Measurements from ENCODE around the gene KDF1. TPM values are rescaled to one million over a fixed set of nuclear protein-coding genes. Genes with fewer than 3 reads are reported as not detected.
"Not testable (repeated sequence)": the region's sequence is repeated elsewhere in the genome, so short reads cannot be mapped to it uniquely, and the experiment has no call there.

KDF1 gene
- total and polyA plus RNA-seq, 4 donors: 0.24 to 0.26 TPM; not detected in 2

DNA sequence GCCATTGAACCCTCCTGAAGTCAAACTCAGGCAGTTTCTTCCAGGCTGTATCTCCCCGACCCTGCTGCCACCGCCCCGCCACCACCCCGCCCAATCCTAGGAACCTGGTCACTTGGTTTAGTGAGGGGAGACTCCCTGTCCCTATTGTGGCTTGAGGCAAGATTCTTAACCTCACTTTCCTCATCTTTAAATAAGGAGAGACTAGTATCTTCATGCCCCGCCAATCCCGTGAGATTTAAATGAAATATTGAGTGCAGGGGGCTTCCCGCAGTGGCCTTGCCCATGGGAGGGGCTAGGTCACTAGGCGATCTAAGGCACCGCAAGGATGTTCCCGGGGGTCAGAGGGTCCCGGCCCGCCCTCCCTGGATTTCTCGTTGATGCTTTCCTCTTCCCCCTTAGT is 998 bp downstream of the KDF1 start:
- Histone ChIP-seq H3K36me3 (ENCODE audit: control insufficient read depth, insufficient read depth, low read length) (no peaks in the 10 kb centered on the region), H3K27ac (ENCODE audit: low read depth, low read length) (no peak overlapping the region), H3K4me1 (ENCODE audit: control insufficient read depth, insufficient read depth, low read length) (peaks cover 8% of the 10 kb centered on the region), H3K4me3 (ENCODE audit: low read depth, low read length) (no peak overlapping the region), H3K9me3 (ENCODE audit: control insufficient read depth, insufficient read depth, low read length) (no peaks in the 10 kb centered on the region), H3K27me3 (ENCODE audit: control insufficient read depth, insufficient read depth, low read length) (peaks cover 56% of the 10 kb centered on the region)
- 4% methylated on average over 7 of the region's 13 CpGs for WGBS (ENCODE audit: insufficient coverage)
- no peak for DNase-seq (ENCODE audit: low read depth in 4 of 6, low spot score in 6 of 6)

DNA sequence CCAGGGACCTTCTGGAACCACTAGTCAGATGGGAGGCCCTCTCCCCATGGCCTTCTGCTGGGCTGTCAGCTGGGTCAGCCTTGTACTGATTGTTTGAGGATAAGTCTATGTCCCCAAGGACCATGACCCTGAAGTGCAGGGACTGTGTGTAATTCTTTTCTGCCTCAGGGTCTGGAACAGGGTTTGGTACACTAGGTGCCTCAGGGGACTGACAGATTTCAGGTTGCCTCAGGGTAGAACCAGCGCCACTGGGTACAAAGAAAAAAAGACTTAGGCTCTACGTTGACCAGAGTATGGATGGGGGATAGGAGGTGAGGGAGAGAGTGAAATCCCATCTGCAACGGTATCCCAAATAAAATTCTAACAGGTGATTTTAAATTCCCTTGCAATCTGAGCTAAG is 3.0 kb downstream of the KDF1 start:
- Histone ChIP-seq H3K27ac (ENCODE audit: low read depth, low read length) (no peak overlapping the region), H3K4me1 (ENCODE audit: control insufficient read depth, insufficient read depth, low read length) (peaks cover 8% of the 10 kb centered on the region), H3K36me3 (ENCODE audit: control insufficient read depth, insufficient read depth, low read length) (no peaks in the 10 kb centered on the region), H3K4me3 (ENCODE audit: low read depth, low read length) (no peak overlapping the region), H3K9me3 (ENCODE audit: control insufficient read depth, insufficient read depth, low read length) (no peaks in the 10 kb centered on the region), H3K27me3 (ENCODE audit: control insufficient read depth, insufficient read depth, low read length) (peaks cover 51% of the 10 kb centered on the region)
- 100% methylated on average over 1 of the region's 3 CpGs for WGBS (ENCODE audit: insufficient coverage)
- no peak for DNase-seq (ENCODE audit: low read depth in 4 of 6, low spot score in 6 of 6)

DNA sequence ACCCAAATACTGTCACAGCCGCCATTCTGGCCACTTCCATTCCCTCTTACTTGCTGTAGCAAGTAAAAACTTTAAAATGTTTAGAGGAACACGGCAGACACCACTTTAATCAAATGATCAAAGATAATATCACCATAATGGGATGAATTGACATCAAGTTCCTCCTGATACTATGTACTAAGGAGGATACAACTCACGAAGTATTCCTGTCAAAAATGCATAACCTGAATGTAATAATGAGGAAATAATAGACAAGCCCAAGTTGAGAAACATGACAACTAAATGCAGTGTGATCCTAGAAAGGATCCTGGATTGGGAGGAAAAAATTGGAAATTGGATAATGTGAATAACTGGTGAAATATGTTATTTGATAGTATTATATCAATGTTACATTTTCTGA is 3.9 kb downstream of the KDF1 start:
- H3K27me3 ChIP-seq (ENCODE audit: control insufficient read depth, insufficient read depth, low read length): peaks cover 43% of the 10 kb centered on the region
- DNase-seq (ENCODE audit: low read depth in 4 of 6, low spot score in 6 of 6): no peak
- no peak overlapping the region for H3K4me3 ChIP-seq (ENCODE audit: low read depth, low read length)
- no CpG with 5 or more reads among the region's 3 CpGs for WGBS (ENCODE audit: insufficient coverage)
- no peaks in the 10 kb centered on the region for H3K9me3 ChIP-seq (ENCODE audit: control insufficient read depth, insufficient read depth, low read length)
- H3K4me1 ChIP-seq (ENCODE audit: control insufficient read depth, insufficient read depth, low read length): peaks cover 8% of the 10 kb centered on the region
- peaks cover 5% of the 10 kb centered on the region for H3K36me3 ChIP-seq (ENCODE audit: control insufficient read depth, insufficient read depth, low read length)
- H3K27ac ChIP-seq (ENCODE audit: low read depth, low read length): no peak overlapping the region

GRCh38 chr1:26953374-26953773 is 6.9 kb downstream of the KDF1 start:
- no peaks in the 10 kb centered on the region for H3K4me1 ChIP-seq (ENCODE audit: control insufficient read depth, insufficient read depth, low read length)
- no peak for DNase-seq (ENCODE audit: low read depth in 4 of 6, low spot score in 6 of 6)
- H3K4me3 ChIP-seq (ENCODE audit: low read depth, low read length): no peak overlapping the region
- peaks cover 16% of the 10 kb centered on the region for H3K27me3 ChIP-seq (ENCODE audit: control insufficient read depth, insufficient read depth, low read length)
- no peak overlapping the region for H3K27ac ChIP-seq (ENCODE audit: low read depth, low read length)
- 93% methylated on average over 5 of the region's 5 CpGs for WGBS (ENCODE audit: insufficient coverage)
- H3K36me3 ChIP-seq (ENCODE audit: control insufficient read depth, insufficient read depth, low read length): peaks cover 9% of the 10 kb centered on the region
- H3K9me3 ChIP-seq (ENCODE audit: control insufficient read depth, insufficient read depth, low read length): no peaks in the 10 kb centered on the region

DNA sequence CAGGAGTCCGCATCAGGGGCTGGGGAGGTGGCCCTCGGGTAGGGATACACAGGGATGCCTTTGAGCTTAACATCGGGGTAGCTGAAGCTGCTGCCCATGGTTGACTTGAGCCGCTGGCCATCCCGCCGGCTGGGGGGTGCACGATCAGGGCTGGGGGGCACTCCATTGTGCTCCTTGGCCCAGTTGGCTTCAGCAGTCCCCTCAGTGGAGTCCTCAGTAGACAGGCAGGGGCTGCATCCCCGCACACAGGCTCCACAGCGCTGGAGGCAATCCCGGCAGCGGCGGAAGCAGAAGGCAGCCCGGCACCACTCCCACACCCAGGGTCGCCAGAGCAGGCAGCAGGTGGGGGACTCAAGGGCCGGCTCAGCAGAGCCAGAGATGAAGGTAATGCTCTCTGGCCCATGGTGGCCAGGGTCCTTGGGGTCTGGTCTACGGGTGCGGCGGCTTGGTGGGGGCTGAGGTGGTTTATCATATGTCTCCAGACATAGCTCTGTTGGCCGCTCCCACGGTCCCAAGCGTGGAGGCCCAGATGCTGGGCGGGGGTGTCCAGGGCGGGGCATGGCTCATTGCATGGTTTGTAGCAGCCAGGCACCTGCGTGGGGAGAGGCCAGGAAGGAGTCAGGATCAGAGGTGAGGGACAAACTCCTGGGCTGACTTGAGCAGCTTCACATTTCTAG is 8.3 kb downstream of the KDF1 start:
- no peak for DNase-seq (ENCODE audit: low read depth in 4 of 6, low spot score in 6 of 6)
- H3K4me1 ChIP-seq (ENCODE audit: control insufficient read depth, insufficient read depth, low read length): no peaks in the 10 kb centered on the region
- H3K27me3 ChIP-seq (ENCODE audit: control insufficient read depth, insufficient read depth, low read length): peaks cover 7% of the 10 kb centered on the region
- no peaks in the 10 kb centered on the region for H3K9me3 ChIP-seq (ENCODE audit: control insufficient read depth, insufficient read depth, low read length)
- H3K36me3 ChIP-seq (ENCODE audit: control insufficient read depth, insufficient read depth, low read length): peaks cover 13% of the 10 kb centered on the region
- no peak overlapping the region for H3K4me3 ChIP-seq (ENCODE audit: low read depth, low read length)
- WGBS (ENCODE audit: insufficient coverage): 89% methylated on average over 23 of the region's 24 CpGs
- H3K27ac ChIP-seq (ENCODE audit: low read depth, low read length): no peak overlapping the region

DNA sequence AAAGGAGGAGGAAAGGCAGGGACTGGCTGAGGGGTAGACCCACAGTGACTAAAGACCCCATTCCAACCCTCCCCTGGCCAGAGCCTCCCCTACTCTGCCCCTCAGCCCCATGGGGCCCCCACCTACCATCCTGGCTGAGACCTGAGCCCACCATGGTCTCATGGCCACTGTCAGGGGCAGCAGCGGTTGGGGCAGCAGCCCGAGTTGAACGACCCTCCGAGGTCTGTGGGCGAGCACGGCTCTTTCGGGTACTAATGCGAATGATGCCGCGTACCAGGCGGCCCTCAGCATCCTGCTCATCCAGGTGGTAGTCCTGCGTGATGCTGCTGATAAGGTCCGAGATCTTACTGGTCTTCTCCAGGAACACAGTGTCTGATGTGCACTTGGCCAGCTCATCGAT is 9.1 kb downstream of the KDF1 start:
- H3K4me3 ChIP-seq (ENCODE audit: low read depth, low read length): no peak overlapping the region
- DNase-seq (ENCODE audit: low read depth in 4 of 6, low spot score in 6 of 6): no peak
- no peaks in the 10 kb centered on the region for H3K9me3 ChIP-seq (ENCODE audit: control insufficient read depth, insufficient read depth, low read length)
- H3K4me1 ChIP-seq (ENCODE audit: control insufficient read depth, insufficient read depth, low read length): no peaks in the 10 kb centered on the region
- H3K27ac ChIP-seq (ENCODE audit: low read depth, low read length): no peak overlapping the region
- H3K36me3 ChIP-seq (ENCODE audit: control insufficient read depth, insufficient read depth, low read length): peaks cover 20% of the 10 kb centered on the region
- peaks cover 2% of the 10 kb centered on the region for H3K27me3 ChIP-seq (ENCODE audit: control insufficient read depth, insufficient read depth, low read length)
- WGBS (ENCODE audit: insufficient coverage): 95% methylated on average over 14 of the region's 14 CpGs

DNA sequence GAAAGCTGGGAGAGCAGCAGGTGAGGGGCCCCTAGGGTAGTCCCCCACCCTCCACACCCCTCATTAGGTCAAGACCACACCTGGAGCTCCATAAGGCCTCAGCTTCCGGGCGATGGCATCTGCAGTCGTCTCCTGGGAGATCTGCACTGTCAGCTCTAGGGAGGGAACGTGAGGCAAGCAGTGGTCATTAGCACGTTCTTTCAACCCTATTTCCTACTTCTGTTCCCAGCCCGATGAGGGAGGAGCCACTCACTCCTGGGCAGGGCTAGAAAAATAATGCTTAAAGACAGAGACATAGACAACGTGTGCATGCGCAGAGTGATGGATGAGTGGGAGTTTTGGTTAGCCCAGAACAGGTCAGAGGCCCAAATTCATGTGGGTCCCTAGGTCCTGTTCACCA is 9.7 kb downstream of the KDF1 start:
- Histone ChIP-seq H3K9me3 (ENCODE audit: control insufficient read depth, insufficient read depth, low read length) (no peaks in the 10 kb centered on the region), H3K27ac (ENCODE audit: low read depth, low read length) (no peak overlapping the region), H3K27me3 (ENCODE audit: control insufficient read depth, insufficient read depth, low read length) (no peaks in the 10 kb centered on the region), H3K4me3 (ENCODE audit: low read depth, low read length) (no peak overlapping the region), H3K36me3 (ENCODE audit: control insufficient read depth, insufficient read depth, low read length) (peaks cover 26% of the 10 kb centered on the region), H3K4me1 (ENCODE audit: control insufficient read depth, insufficient read depth, low read length) (no peaks in the 10 kb centered on the region)
- 75% methylated on average over 5 of the region's 8 CpGs for WGBS (ENCODE audit: insufficient coverage)
- no peak for DNase-seq (ENCODE audit: low read depth in 4 of 6, low spot score in 6 of 6)

DNA sequence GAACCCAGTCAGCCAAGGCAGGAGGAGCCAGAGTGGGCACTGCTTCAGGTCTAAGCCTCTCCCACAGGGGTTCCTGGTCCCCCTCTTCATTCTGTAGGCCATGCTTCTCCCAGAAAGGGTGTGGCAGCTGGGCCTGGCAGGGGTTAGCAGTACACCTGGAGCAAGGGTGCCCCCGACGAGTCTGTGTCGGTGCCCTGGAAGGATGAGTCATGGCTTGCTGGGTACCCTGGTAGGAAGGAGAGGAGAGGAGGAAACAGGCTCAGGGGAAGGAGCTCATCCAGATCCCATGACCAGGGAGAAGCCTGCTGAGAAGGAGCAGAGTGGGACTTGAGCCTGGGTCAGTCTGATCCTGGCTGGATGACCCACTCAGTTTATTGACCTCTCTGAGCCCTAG is 10.3 kb downstream of the KDF1 start:
- no peaks in the 10 kb centered on the region for H3K9me3 ChIP-seq (ENCODE audit: control insufficient read depth, insufficient read depth, low read length)
- H3K27me3 ChIP-seq (ENCODE audit: control insufficient read depth, insufficient read depth, low read length): no peaks in the 10 kb centered on the region
- no peak overlapping the region for H3K4me3 ChIP-seq (ENCODE audit: low read depth, low read length)
- peaks cover 33% of the 10 kb centered on the region for H3K36me3 ChIP-seq (ENCODE audit: control insufficient read depth, insufficient read depth, low read length)
- no peaks in the 10 kb centered on the region for H3K4me1 ChIP-seq (ENCODE audit: control insufficient read depth, insufficient read depth, low read length)
- 89% methylated on average over 3 of the region's 3 CpGs for WGBS (ENCODE audit: insufficient coverage)
- DNase-seq (ENCODE audit: low read depth in 4 of 6, low spot score in 6 of 6): no peak
- H3K27ac ChIP-seq (ENCODE audit: low read depth, low read length): no peak overlapping the region

GRCh38 chr1:26949266-26949925 is 10.9 kb downstream of the KDF1 start:
- no peaks in the 10 kb centered on the region for H3K27me3 ChIP-seq (ENCODE audit: control insufficient read depth, insufficient read depth, low read length)
- H3K4me1 ChIP-seq (ENCODE audit: control insufficient read depth, insufficient read depth, low read length): no peaks in the 10 kb centered on the region
- peaks cover 37% of the 10 kb centered on the region for H3K36me3 ChIP-seq (ENCODE audit: control insufficient read depth, insufficient read depth, low read length)
- WGBS (ENCODE audit: insufficient coverage): 75% methylated on average over 1 of the region's 1 CpG
- no peak overlapping the region for H3K27ac ChIP-seq (ENCODE audit: low read depth, low read length)
- peak in 1 of 6 donors; percentile 2 for DNase-seq (ENCODE audit: low read depth in 4 of 6, low spot score in 6 of 6)
- no peaks in the 10 kb centered on the region for H3K9me3 ChIP-seq (ENCODE audit: control insufficient read depth, insufficient read depth, low read length)
- no peak overlapping the region for H3K4me3 ChIP-seq (ENCODE audit: low read depth, low read length)

- H3K4me3 ChIP-seq (ENCODE audit: low read depth, low read length); H3K4me1 ChIP-seq (ENCODE audit: control insufficient read depth, insufficient read depth, low read length); DNase-seq (ENCODE audit: low read depth in 4 of 6, low spot score in 6 of 6); H3K9me3 ChIP-seq (ENCODE audit: control insufficient read depth, insufficient read depth, low read length); H3K27me3 ChIP-seq (ENCODE audit: control insufficient read depth, insufficient read depth, low read length); H3K27ac ChIP-seq (ENCODE audit: low read depth, low read length): not testable (repeated sequence)
- H3K36me3 ChIP-seq (ENCODE audit: control insufficient read depth, insufficient read depth, low read length): peaks cover 44% of the 10 kb centered on the region
- WGBS (ENCODE audit: insufficient coverage): 93% methylated on average over 10 of the region's 16 CpGs
Observed at GRCh38 chr1:26948725-26949057, 11.6 kb downstream of the KDF1 start.
